Measurements from ENCODE around the gene AP1S1.
"Not testable (repeated sequence)": the region's sequence is repeated elsewhere in the genome, so short reads cannot be mapped to it uniquely, and the experiment has no call there.

The AP1S1 gene

GRCh38 chr7:101125989-101126650 is 28.2 kb upstream of the AP1S1 start:
- DNase-seq: no peak

GRCh38 chr7:101126651-101127459 is 27.4 kb upstream of the AP1S1 start, which contains the start of gene SERPINE1:
SERPINE1 (plus strand) TSS chr7:101127104; CDS start chr7:101128394, 1,290 bp downstream.
- DNase-seq: peak; percentile 60

GRCh38 chr7:101127460-101128039 is 26.7 kb upstream of the AP1S1 start:
- DNase-seq: no peak

GRCh38 chr7:101128040-101128834 is 26.0 kb upstream of the AP1S1 start:
- no peak for DNase-seq

DNA sequence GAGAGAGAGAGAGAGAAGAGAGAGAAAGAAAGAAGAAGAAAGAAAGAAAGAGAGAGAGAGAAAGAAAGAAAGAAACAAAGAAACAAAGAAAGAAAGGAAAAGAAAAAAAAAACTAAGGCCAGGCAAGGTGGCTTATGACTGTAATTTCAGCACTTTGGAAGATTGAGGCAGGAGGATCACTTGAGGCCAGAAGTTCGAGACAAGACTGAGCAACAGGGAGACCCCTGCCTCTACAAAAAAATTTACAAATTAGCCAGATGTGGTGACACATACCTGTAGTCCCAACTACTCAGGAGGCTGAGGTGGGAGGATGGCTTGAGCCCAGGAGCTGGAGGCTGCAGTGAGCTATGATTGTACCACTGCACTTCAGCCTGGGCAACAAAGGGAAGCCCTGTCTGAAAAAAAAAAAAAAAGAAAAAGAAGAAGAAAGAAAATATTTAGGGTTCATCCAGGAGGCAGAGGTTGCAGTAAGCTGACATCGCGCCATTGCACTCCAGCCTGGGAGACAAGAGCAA is 24.6 kb upstream of the AP1S1 start:
- no peak for DNase-seq

GRCh38 chr7:101132626-101133600 is 21.4 kb upstream of the AP1S1 start:
- DNase-seq: not testable (repeated sequence)

DNA sequence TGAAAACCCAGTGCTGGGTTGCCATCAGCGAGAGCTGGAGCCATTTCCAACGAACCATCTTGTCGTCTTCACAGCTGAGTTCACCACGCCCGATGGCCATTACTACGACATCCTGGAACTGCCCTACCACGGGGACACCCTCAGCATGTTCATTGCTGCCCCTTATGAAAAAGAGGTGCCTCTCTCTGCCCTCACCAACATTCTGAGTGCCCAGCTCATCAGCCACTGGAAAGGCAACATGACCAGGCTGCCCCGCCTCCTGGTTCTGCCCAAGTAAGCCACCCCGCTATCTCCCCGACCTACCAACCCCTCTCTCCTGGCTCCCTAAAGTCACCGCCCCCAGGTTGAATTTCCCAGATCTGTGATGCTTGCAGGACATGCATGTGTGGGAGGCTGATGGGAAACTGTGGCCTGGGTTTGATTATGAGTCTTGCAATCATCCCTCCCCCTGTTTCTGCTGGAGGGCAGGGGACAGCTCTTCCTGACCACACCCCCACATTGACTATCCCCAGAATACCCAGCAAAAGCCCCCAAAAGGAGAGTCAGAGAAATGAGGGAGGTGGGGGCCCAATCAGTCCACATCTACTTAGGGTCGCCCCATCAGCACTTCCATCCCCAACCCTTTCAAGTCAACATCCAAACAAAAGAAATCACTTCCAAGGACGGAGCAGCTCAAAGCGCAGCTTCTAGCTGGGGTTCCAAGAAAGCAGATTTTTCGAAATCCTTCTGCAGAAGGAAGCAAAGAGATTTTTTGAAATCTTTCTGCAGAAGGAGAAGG is 20.5 kb upstream of the AP1S1 start:
- no peak for DNase-seq

DNA sequence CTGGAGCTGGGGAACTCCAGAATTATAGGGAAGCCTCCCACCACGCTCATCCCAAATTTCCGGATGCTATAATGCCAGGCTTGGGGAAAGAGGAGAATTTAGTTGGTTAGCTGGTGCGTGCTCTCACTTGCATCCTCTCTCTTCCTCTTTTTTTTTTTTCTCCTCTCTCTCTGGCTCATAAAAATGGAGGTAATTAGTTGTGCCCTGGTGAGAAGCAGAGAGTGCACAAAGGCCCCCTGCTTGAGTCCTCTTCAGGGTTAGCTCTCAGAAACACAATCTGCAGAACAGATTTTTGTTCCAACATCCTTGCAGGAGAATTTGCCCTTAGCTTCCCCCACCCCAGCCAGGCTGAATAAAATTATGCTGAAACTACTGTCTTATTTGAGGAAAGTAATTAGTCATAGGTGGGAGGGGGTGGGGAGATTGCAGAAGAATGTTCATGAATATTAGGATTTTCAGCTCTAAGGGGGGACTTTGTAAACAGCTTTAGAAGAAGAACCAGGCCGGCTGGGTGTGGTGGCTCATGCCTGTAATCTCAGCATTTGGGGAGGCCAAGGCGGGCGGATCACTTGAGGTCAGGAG is 19.8 kb upstream of the AP1S1 start:
- DNase-seq: no peak

GRCh38 chr7:101137651-101138212 is 16.5 kb upstream of the AP1S1 start:
- no peak for DNase-seq

GRCh38 chr7:101138213-101138870 is 15.9 kb upstream of the AP1S1 start:
- peak; percentile 92 for DNase-seq

- no peak for DNase-seq
Measured at GRCh38 chr7:101140339-101140699, 14.0 kb upstream of the AP1S1 start.

DNA sequence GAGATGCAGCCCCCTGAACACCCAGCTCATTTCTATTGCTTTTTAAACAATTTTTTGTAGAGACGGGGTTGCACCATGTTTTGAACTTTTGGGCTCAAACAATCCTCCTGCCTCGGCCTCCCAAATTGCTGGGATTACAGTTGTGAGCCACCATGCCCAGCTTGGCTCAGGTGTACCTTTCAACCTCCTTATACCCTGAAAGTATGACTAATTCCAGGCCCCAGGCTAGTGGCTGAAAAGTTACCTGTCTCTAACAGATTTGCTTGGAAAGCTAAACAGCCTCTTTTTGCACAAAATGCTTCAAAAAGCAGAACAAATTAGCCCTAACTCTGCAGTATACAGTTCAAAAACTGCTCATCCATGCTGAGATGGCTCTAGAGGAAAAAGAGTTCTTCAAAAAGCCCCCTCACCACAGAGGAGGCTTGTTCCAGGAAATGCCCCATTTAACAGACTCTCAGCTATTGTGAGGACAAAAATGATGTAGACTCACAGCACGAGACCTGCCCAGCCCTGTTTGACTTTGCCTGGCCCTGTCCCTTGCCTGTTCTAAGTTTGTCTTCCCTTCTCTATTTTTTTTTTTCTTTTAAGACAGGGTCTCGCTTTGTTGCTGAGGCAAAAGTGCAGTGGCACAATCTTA is 13.4 kb upstream of the AP1S1 start:
- DNase-seq: no peak

GRCh38 chr7:101151908-101152651 is 2.2 kb upstream of the AP1S1 start:
- no peak for DNase-seq

GRCh38 chr7:101154693-101155102 is 422 bp downstream of the AP1S1 start:
- no peak for DNase-seq

DNA sequence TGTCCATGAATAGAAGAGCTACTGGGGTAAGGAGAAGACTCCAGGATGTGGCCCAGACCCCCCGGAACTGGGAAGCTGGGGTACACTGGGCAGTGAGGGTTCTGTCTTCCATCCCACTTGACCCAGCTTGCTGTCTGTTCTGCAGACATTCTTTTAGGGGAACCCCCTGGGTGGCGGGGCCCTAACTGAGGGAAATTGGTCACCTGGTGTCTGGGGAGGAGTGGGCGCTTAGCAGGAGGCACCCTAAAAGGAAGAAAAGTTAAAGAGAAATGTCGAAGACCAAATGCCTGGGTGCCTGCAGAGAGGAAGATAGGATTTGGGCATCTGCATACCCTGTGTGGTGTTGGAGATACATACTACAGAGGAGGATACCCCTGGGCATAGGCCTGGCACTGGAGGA is 1.0 kb downstream of the AP1S1 start:
- no peak for DNase-seq

DNA sequence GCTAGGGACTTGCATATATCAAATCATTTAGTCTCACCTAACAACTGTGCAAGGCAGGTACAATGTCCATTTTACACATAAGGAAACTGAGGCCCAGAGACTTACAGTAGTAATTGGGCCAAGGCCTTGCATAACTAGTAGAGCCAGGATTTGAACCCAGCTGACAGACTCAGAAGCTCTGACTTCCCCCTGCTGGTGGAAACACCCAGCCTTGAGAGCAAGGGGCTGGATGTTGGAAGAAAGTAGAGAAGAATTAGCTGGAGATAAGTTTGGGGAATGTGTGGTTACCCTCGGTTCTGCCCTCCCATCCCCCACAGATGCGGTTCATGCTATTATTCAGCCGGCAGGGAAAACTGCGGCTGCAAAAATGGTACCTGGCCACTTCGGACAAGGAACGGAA is 2.0 kb downstream of the AP1S1 start:
- DNase-seq: no peak

- no peak for DNase-seq
Measured at GRCh38 chr7:101156866-101157589, 2.8 kb downstream of the AP1S1 start.
